ENCODE data around the gene MYCL. TPM values are rescaled to one million over a fixed set of nuclear protein-coding genes. Genes with fewer than 3 reads are reported as not detected.

The MYCL gene
- total RNA-seq (2021; fragmentation: NEBNext Ultra II Directional; extraction: Animal tissue kit (Norgen Biotek cat#: 25700)) (28.8 and 29.9 TPM in 2 replicates), polyA plus RNA-seq (2011; rRNA removed) (20.3 and 30.3 TPM in 2 replicates), polyA minus RNA-seq (2011; rRNA and poly(A)+ RNA removed) (20.0 and 29.7 TPM in 2 replicates)
- polyA plus RNA-seq (2011; cell fraction: cytosol; rRNA removed) = 31.1 TPM
- polyA plus RNA-seq (2011; cell fraction: nucleus; rRNA removed) = 25.5 TPM
- 19.1 to 20.7 TPM (median 20.2 TPM) in 4 replicates for polyA plus RNA-seq (2012, experiment 1 of 2)
- 25.3 TPM for polyA plus RNA-seq (2012, experiment 2 of 2)
- polyA plus RNA-seq (2013, experiment 1 of 2) = 18.5 TPM
- polyA plus RNA-seq (2013, experiment 2 of 2) = 18.8 TPM
- 19.9 TPM for polyA minus RNA-seq (2011; cell fraction: cytosol; rRNA and poly(A)+ RNA removed)
- polyA minus RNA-seq (2011; cell fraction: nucleus; rRNA and poly(A)+ RNA removed) = 35.5 TPM
- long read RNA-seq, experiment 1, partial matches to known transcripts = 0 of 27 reads
- long read RNA-seq, experiment 1, other reads (novel, unspliced or antisense) = 20 of 27 reads
- long read RNA-seq, experiment 2, partial matches to known transcripts = 0 of 2 reads
- long read RNA-seq, experiment 2, other reads (novel, unspliced or antisense) = 2 of 2 reads

- POLR2A ChIA-PET (ENCODE audit: partially characterized antibody) = interaction anchor here (0.9 to 4.8 kb wide), 24 partner anchors 9 to 143 kb away, joined by 3 to 43 read pairs (median 6); partner anchors contain the start of genes BMP8B, CAP1, MFSD2A and TRIT1
- H3K27ac ChIP-seq (ENCODE audit: low read depth, low read length) = no peak within 1 kb of the TSS
- WGBS, 2 experiments (ENCODE audit: extremely low coverage in 1 of 2, insufficient coverage in 1 of 2, insufficient read length in 1 of 2, insufficient replicate concordance in 2 of 2, low coverage in 1 of 2, low lambda C conversion rate in 2 of 2, missing lambda C conversion rate in 1 of 2) = 2% methylated on average over 52 of the region's 92 CpGs; no CpG with 5 or more reads in 1 of the 2 experiments
- TF ChIP-seq SIX5 (IDR thresholded peaks at IDR 0.05; ENCODE audit: low read depth, low read length) (no peak), SIN3A (conservative IDR thresholded peaks at IDR 0.05 in 1 of 2, IDR thresholded peaks at IDR 0.05 in 1 of 2; ENCODE audit: low read depth in 1 of 2, low read length in 2 of 2) (peak in 1 of 2 experiments; percentile 39; a peak in 1 of 4 replicates), USF2 (IDR thresholded peaks at IDR 0.05; ENCODE audit: low read length) (no peak)
Measured at GRCh38 chr1:39901714-39902459, at the start of gene MYCL. Gene MYCL (minus strand): TSS chr1:39901917. CDS start chr1:39901434, 483 bp downstream.

More at GRCh38 chr1:39901714-39902459, at the start of gene MYCL:
- Histone ChIP-seq H2BK15ac (ENCODE audit: low read length) (peak within 1 kb of the TSS; percentile 97; the same call in 1 of the 2 replicates), H3K79me1 (ENCODE audit: low read depth, low read length) (no peaks in the 10 kb centered on the region), H2BK5ac (ENCODE audit: low read depth, low read length) (peak within 1 kb of the TSS; percentile 52; the same call in 1 of the 2 replicates), H2AK5ac (ENCODE audit: low read depth, low read length) (no peak within 1 kb of the TSS), H3K4me1 (replicated peaks in 1 of 4; ENCODE audit: control insufficient read depth in 3 of 4, insufficient read depth in 4 of 4, low read length in 3 of 4) (peaks cover 13 to 29% (median 17%) of the 10 kb centered on the region in 4 experiments; a peak in 6 of 7 replicates), H3K23ac (ENCODE audit: insufficient read length) (no peak within 1 kb of the TSS), H3K79me2 (ENCODE audit: control insufficient read depth in 1 of 2, insufficient read depth in 2 of 2, low read length in 2 of 2) (peaks cover 0 to 10% of the 10 kb centered on the region in 2 experiments; a peak in 1 of 4 replicates), H3K14ac (ENCODE audit: insufficient read length) (no peak within 1 kb of the TSS), H4K5ac (ENCODE audit: insufficient read length, low read depth, low read length) (peak within 1 kb of the TSS; percentile 38), H3K18ac (ENCODE audit: extremely low read depth, low read length) (peak within 1 kb of the TSS; percentile 88), H2BK120ac (replicated peaks; ENCODE audit: low read depth, low read length) (no peak within 1 kb of the TSS), H3K4ac (replicated peaks; ENCODE audit: insufficient read length, low read depth, low read length) (no peak within 1 kb of the TSS), H4K20me1 (replicated peaks in 1 of 2; ENCODE audit: control insufficient read depth in 1 of 2, insufficient read depth in 2 of 2, low read length in 2 of 2) (no peaks in the 10 kb centered on the region), H3K27me3 (replicated peaks in 1 of 4; ENCODE audit: control insufficient read depth in 3 of 4, extremely low read depth in 1 of 4, insufficient read depth in 3 of 4, low read length in 3 of 4) (peaks cover 3 to 12% (median 10%) of the 10 kb centered on the region in 4 experiments; a peak in 6 of 7 replicates), H4K8ac (ENCODE audit: extremely low read depth, insufficient read depth, low read length) (peak within 1 kb of the TSS; percentile 85; the same call in 1 of the 2 replicates), H2AFZ (ENCODE audit: low read length) (peak within 1 kb of the TSS; percentile 95), H3K4me2 (ENCODE audit: insufficient read depth in 1 of 2, low read depth in 2 of 2, low read length in 2 of 2) (peak within 1 kb of the TSS; percentile 78 to 90), H3K4me3 (ENCODE audit: extremely low read depth in 1 of 4, insufficient read depth in 2 of 4, low read depth in 3 of 4, low read length in 4 of 4) (peak within 1 kb of the TSS; percentile 81 to 89 (median 84)), H2BK12ac (ENCODE audit: low read depth, low read length) (peak within 1 kb of the TSS; percentile 60; the same call in 1 of the 2 replicates), H2BK20ac (ENCODE audit: low read length) (no peak within 1 kb of the TSS), H3K9me3 (ENCODE audit: insufficient read depth in 2 of 2, low read depth in 1 of 2, low read length in 1 of 2) (no peaks in the 10 kb centered on the region), H3K56ac (replicated peaks; ENCODE audit: insufficient read length, low read depth, low read length) (peak within 1 kb of the TSS; percentile 9), H3K9ac (replicated peaks in 1 of 4; ENCODE audit: extremely low read depth in 1 of 4, low read depth in 3 of 4, low read length in 3 of 4) (peak within 1 kb of the TSS; percentile 21 to 73 (median 64)), H3K23me2 (ENCODE audit: low read depth, low read length) (peaks cover 21% of the 10 kb centered on the region), H4K91ac (replicated peaks; ENCODE audit: insufficient read length, low read length) (no peak within 1 kb of the TSS), H3K36me3 (ENCODE audit: control insufficient read depth in 2 of 4, insufficient read depth in 4 of 4, low read length in 3 of 4) (peaks cover 0 to 1% (median 0%) of the 10 kb centered on the region in 4 experiments; a peak in 1 of 8 replicates)
- FAIRE-seq (no peak), DNase-seq (ENCODE audit: low read depth in 1 of 2, low spot score in 2 of 2) (peak; percentile 79 to 94)
- CTCF ChIA-PET (ENCODE audit: partially characterized antibody) = interaction anchor here (0.6 to 17.0 kb wide), 34 partner anchors 9 to 133 kb away, joined by 3 to 184 read pairs (median 4); no protein-coding TSS in a partner anchor

Measured in H1 (cell line).